ENCODE data around the gene RABGEF1.

The RABGEF1 gene

DNA sequence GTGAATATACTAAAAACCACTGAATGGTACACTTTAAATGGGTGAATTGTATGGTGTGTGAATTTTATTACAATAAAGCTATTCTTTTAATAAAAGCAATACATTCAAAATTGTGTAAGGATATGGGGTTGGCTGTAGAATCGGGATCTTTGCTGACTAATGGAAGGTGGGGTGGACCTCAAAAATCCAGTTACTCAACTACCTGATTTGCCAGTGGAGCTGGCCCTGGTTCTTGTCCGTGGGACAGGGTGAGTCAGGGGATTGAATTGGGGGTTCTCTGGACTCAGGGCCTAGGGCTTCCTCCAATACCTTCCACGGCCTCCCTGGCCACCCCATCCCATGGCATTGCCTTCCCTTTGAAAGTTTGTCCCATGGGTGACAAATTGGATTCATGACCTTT is 13.5 kb upstream of the RABGEF1 start:
- Histone ChIP-seq H3K14ac (ENCODE audit: low read length) (no peak overlapping the region), H3K27ac (ENCODE audit: low read depth, low read length) (no peak overlapping the region), H3K4me1 (ENCODE audit: control insufficient read depth in 1 of 2, insufficient read depth in 2 of 2, low read length in 2 of 2) (no peaks in the 10 kb centered on the region), H2BK120ac (ENCODE audit: insufficient read depth, low read length, poor library complexity) (no peak overlapping the region), H2AK5ac (ENCODE audit: low read length) (no peak overlapping the region), H3K4me2 (ENCODE audit: low read length) (no peak overlapping the region), H3K79me2 (ENCODE audit: control insufficient read depth, insufficient read depth, low read length, poor library complexity) (no peaks in the 10 kb centered on the region), H3K4ac (ENCODE audit: low read depth, low read length) (no peak overlapping the region), H3K79me1 (ENCODE audit: low read length) (no peaks in the 10 kb centered on the region), H2BK5ac (ENCODE audit: low read depth, low read length, poor library complexity) (no peak overlapping the region), H3K27me3 (ENCODE audit: insufficient read depth, low read length) (no peaks in the 10 kb centered on the region), H4K91ac (ENCODE audit: low read depth, low read length) (no peak overlapping the region), H3K23ac (ENCODE audit: low read length) (no peak overlapping the region), H3K9me3 (ENCODE audit: insufficient read depth, low read depth, low read length) (no peaks in the 10 kb centered on the region), H3K18ac (ENCODE audit: low read length) (no peak overlapping the region), H4K12ac (ENCODE audit: low read depth, low read length) (no peak overlapping the region), H4K8ac (ENCODE audit: low read depth, low read length) (no peak overlapping the region), H2AFZ (ENCODE audit: insufficient read depth, low read length, poor library complexity) (no peak overlapping the region), H3K36me3 (ENCODE audit: control insufficient read depth in 1 of 2, insufficient read depth in 2 of 2, low read length in 2 of 2) (peaks cover 6 to 10% of the 10 kb centered on the region in 2 experiments), H3K9ac (ENCODE audit: low read length) (no peak overlapping the region), H2BK12ac (ENCODE audit: low read length) (no peak overlapping the region), H3K4me3 (ENCODE audit: low read depth, low read length) (no peak overlapping the region)
- DNase-seq: no peak
- no CpG with 5 or more reads among the region's 3 CpGs for WGBS (ENCODE audit: extremely low coverage, insufficient coverage, insufficient read length)

- H3K4ac ChIP-seq (ENCODE audit: low read depth, low read length): no peak overlapping the region
- H2AFZ ChIP-seq (ENCODE audit: insufficient read depth, low read length, poor library complexity): no peak overlapping the region
- no peak overlapping the region for H2BK12ac ChIP-seq (ENCODE audit: low read length)
- peaks cover 3 to 10% of the 10 kb centered on the region in 2 experiments for H3K36me3 ChIP-seq (ENCODE audit: control insufficient read depth in 1 of 2, insufficient read depth in 2 of 2, low read length in 2 of 2)
- no peaks in the 10 kb centered on the region for H3K79me1 ChIP-seq (ENCODE audit: low read length)
- H3K27ac ChIP-seq (ENCODE audit: low read depth, low read length): no peak overlapping the region
- H3K18ac ChIP-seq (ENCODE audit: low read length): no peak overlapping the region
- H3K23ac ChIP-seq (ENCODE audit: low read length): no peak overlapping the region
- H2AK5ac ChIP-seq (ENCODE audit: low read length): no peak overlapping the region
- H2BK5ac ChIP-seq (ENCODE audit: low read depth, low read length, poor library complexity): no peak overlapping the region
- H2BK120ac ChIP-seq (ENCODE audit: insufficient read depth, low read length, poor library complexity): no peak overlapping the region
- H3K79me2 ChIP-seq (ENCODE audit: control insufficient read depth, insufficient read depth, low read length, poor library complexity): no peaks in the 10 kb centered on the region
- no peaks in the 10 kb centered on the region for H3K9me3 ChIP-seq (ENCODE audit: insufficient read depth, low read depth, low read length)
- H4K12ac ChIP-seq (ENCODE audit: low read depth, low read length): no peak overlapping the region
- no peak overlapping the region for H4K8ac ChIP-seq (ENCODE audit: low read depth, low read length)
- WGBS (ENCODE audit: extremely low coverage, insufficient coverage, insufficient read length): 100% methylated on average over 6 of the region's 6 CpGs
- no peak overlapping the region for H4K91ac ChIP-seq (ENCODE audit: low read depth, low read length)
- H3K27me3 ChIP-seq (ENCODE audit: insufficient read depth, low read length): no peaks in the 10 kb centered on the region
- H3K14ac ChIP-seq (ENCODE audit: low read length): no peak overlapping the region
- H3K4me2 ChIP-seq (ENCODE audit: low read length): no peak overlapping the region
- no peak for DNase-seq
- H3K4me1 ChIP-seq (ENCODE audit: control insufficient read depth in 1 of 2, insufficient read depth in 2 of 2, low read length in 2 of 2): no peaks in the 10 kb centered on the region
- H3K4me3 ChIP-seq (ENCODE audit: low read depth, low read length): no peak overlapping the region
- H3K9ac ChIP-seq (ENCODE audit: low read length): no peak overlapping the region
Observed at GRCh38 chr7:66728571-66728970, 12.0 kb upstream of the RABGEF1 start.

- no peaks in the 10 kb centered on the region for H3K27me3 ChIP-seq (ENCODE audit: insufficient read depth, low read length)
- 100% methylated on average over 3 of the region's 3 CpGs for WGBS (ENCODE audit: extremely low coverage, insufficient coverage, insufficient read length)
Observed at GRCh38 chr7:66729274-66729673, 11.3 kb upstream of the RABGEF1 start.

DNA sequence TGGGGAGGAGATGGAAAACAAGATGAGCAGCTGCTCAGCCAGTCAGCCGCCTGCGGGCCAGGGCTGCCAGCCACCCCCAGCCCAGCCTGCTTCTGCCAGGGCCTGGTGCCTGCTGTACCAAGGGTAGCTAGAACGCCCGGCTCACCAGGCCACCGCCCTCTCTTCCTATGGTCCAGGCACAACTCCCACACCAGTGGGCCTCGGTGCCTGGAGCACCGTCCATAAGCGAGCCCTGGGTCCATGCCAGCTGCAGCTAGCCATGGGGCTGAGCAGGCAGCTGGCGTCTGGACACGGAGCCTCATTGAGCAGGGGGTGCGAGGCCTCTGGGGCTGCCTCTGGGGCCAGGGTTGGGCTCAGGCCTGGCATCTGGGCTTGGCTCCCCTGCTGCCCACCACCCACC is 8.5 kb upstream of the RABGEF1 start:
- peaks cover 2% of the 10 kb centered on the region for H3K9me3 ChIP-seq (ENCODE audit: insufficient read depth, low read depth, low read length)
- H2BK5ac ChIP-seq (ENCODE audit: low read depth, low read length, poor library complexity): no peak overlapping the region
- DNase-seq: no peak
- H2AFZ ChIP-seq (ENCODE audit: insufficient read depth, low read length, poor library complexity): no peak overlapping the region
- no peak overlapping the region for H3K27ac ChIP-seq (ENCODE audit: low read depth, low read length)
- no peak overlapping the region for H2BK120ac ChIP-seq (ENCODE audit: insufficient read depth, low read length, poor library complexity)
- no peak overlapping the region for H4K8ac ChIP-seq (ENCODE audit: low read depth, low read length)
- no peak overlapping the region for H3K4me3 ChIP-seq (ENCODE audit: low read depth, low read length)
- no peak overlapping the region for H2BK12ac ChIP-seq (ENCODE audit: low read length)
- H2AK5ac ChIP-seq (ENCODE audit: low read length): no peak overlapping the region
- H3K23ac ChIP-seq (ENCODE audit: low read length): no peak overlapping the region
- no peak overlapping the region for H4K12ac ChIP-seq (ENCODE audit: low read depth, low read length)
- H4K91ac ChIP-seq (ENCODE audit: low read depth, low read length): no peak overlapping the region
- no peak overlapping the region for H3K4ac ChIP-seq (ENCODE audit: low read depth, low read length)
- peaks cover 0 to 3% of the 10 kb centered on the region in 2 experiments for H3K36me3 ChIP-seq (ENCODE audit: control insufficient read depth in 1 of 2, insufficient read depth in 2 of 2, low read length in 2 of 2)
- no peaks in the 10 kb centered on the region for H3K79me1 ChIP-seq (ENCODE audit: low read length)
- H3K9ac ChIP-seq (ENCODE audit: low read length): no peak overlapping the region
- no CpG with 5 or more reads among the region's 11 CpGs for WGBS (ENCODE audit: extremely low coverage, insufficient coverage, insufficient read length)
- H3K4me2 ChIP-seq (ENCODE audit: low read length): no peak overlapping the region
- no peaks in the 10 kb centered on the region for H3K4me1 ChIP-seq (ENCODE audit: control insufficient read depth in 1 of 2, insufficient read depth in 2 of 2, low read length in 2 of 2)
- no peak overlapping the region for H3K14ac ChIP-seq (ENCODE audit: low read length)
- H3K79me2 ChIP-seq (ENCODE audit: control insufficient read depth, insufficient read depth, low read length, poor library complexity): no peaks in the 10 kb centered on the region
- no peak overlapping the region for H3K18ac ChIP-seq (ENCODE audit: low read length)
- no peaks in the 10 kb centered on the region for H3K27me3 ChIP-seq (ENCODE audit: insufficient read depth, low read length)

More at GRCh38 chr7:66729274-66729673, 11.3 kb upstream of the RABGEF1 start:
- no peak overlapping the region for H4K8ac ChIP-seq (ENCODE audit: low read depth, low read length)
- H4K12ac ChIP-seq (ENCODE audit: low read depth, low read length): no peak overlapping the region
- no peak overlapping the region for H3K14ac ChIP-seq (ENCODE audit: low read length)
- H4K91ac ChIP-seq (ENCODE audit: low read depth, low read length): no peak overlapping the region
- H3K27ac ChIP-seq (ENCODE audit: low read depth, low read length): no peak overlapping the region
- H2AFZ ChIP-seq (ENCODE audit: insufficient read depth, low read length, poor library complexity): no peak overlapping the region
- no peak overlapping the region for H2BK5ac ChIP-seq (ENCODE audit: low read depth, low read length, poor library complexity)
- H3K4me2 ChIP-seq (ENCODE audit: low read length): no peak overlapping the region
- H3K79me1 ChIP-seq (ENCODE audit: low read length): no peaks in the 10 kb centered on the region
- H3K4me1 ChIP-seq (ENCODE audit: control insufficient read depth in 1 of 2, insufficient read depth in 2 of 2, low read length in 2 of 2): no peaks in the 10 kb centered on the region
- peaks cover 2% of the 10 kb centered on the region for H3K9me3 ChIP-seq (ENCODE audit: insufficient read depth, low read depth, low read length)
- no peak overlapping the region for H3K4me3 ChIP-seq (ENCODE audit: low read depth, low read length)
- H3K18ac ChIP-seq (ENCODE audit: low read length): no peak overlapping the region
- no peak overlapping the region for H3K9ac ChIP-seq (ENCODE audit: low read length)
- H2BK120ac ChIP-seq (ENCODE audit: insufficient read depth, low read length, poor library complexity): no peak overlapping the region
- H3K79me2 ChIP-seq (ENCODE audit: control insufficient read depth, insufficient read depth, low read length, poor library complexity): no peaks in the 10 kb centered on the region
- no peak overlapping the region for H2BK12ac ChIP-seq (ENCODE audit: low read length)
- no peak overlapping the region for H3K23ac ChIP-seq (ENCODE audit: low read length)
- H3K36me3 ChIP-seq (ENCODE audit: control insufficient read depth in 1 of 2, insufficient read depth in 2 of 2, low read length in 2 of 2): peaks cover 3 to 10% of the 10 kb centered on the region in 2 experiments
- DNase-seq: no peak
- no peak overlapping the region for H2AK5ac ChIP-seq (ENCODE audit: low read length)
- H3K4ac ChIP-seq (ENCODE audit: low read depth, low read length): no peak overlapping the region

Measured in trophoblast cell (in vitro differentiated cells and primary cell).